GM06990 (cell line): ENCODE data around the gene APBA2.
"Not testable (repeated sequence)": the region's sequence is repeated elsewhere in the genome, so short reads cannot be mapped to it uniquely, and the experiment has no call there.

ENCODE experiments used
- DNase-seq: peaks from one replicate; pipeline ENCODE4 v3.0.0-alpha.2; 2011; ENCODE audit not compliant: insufficient read length; ENCODE audit errors: extremely low read depth
- H3K27me3 ChIP-seq: replicated peaks from 2 replicates; pipeline ENCODE4 v1.6.0; 2011; ENCODE audit warnings: low read length; ENCODE audit not compliant: control insufficient read depth, insufficient read depth
- H3K36me3 ChIP-seq: 2 replicates; pipeline ENCODE4 v1.5.1; 2011; ENCODE audit warnings: low read length; ENCODE audit not compliant: control insufficient read depth, insufficient read depth
- H3K4me3 ChIP-seq: replicated peaks from 2 replicates; pipeline ENCODE4 v1.5.1; 2011; ENCODE audit warnings: low read depth, mild to moderate bottlenecking, control low read depth, low read length
- TF ChIP-seq, protein P1 (sequence below): IDR thresholded peaks from 2 replicates; pipeline ENCODE4 v1.5.1; 2011; ENCODE audit warnings: low read length, control low read depth, mild to moderate bottlenecking, inconsistent platforms; ENCODE audit not compliant: insufficient read depth, poor library complexity, severe bottlenecking

APBA2 gene

DNA sequence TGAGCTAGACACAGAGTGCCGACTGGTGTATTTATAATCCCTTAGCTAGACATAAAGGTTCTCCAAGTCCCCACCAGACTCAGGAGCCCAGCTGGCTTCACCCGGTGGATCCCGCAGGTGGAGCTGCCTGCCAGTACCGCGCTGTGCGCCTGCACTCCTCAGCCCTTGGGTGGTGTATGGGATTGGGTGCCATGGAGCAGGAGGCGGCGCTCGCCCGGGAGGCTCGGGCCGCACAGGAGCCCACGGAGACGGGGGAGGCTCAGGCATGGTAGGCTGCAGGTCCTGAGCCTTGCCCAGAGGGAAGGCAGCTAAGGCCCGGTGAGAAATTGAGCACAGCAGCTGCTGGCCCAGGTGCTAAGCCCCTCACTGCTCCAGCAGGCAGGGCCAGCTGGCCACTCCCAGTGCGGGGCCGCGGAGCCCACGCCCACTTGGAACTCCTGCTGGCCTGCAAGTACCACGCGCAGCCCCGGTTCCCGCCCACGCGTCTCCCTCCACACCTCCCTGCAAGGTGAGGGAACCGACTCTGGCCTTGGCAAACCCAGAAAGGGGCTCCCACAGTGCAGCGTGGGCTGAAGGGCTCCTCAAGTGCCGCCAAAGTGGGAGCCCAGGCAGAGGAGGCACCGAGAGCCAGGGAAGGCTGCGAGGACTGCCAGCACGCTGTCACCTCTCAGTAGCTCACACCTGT, 274.1 kb downstream of the APBA2 start:
- H3K4me3 ChIP-seq: no peak overlapping the region
- no peak for DNase-seq
- TF ChIP-seq, protein P1, sequence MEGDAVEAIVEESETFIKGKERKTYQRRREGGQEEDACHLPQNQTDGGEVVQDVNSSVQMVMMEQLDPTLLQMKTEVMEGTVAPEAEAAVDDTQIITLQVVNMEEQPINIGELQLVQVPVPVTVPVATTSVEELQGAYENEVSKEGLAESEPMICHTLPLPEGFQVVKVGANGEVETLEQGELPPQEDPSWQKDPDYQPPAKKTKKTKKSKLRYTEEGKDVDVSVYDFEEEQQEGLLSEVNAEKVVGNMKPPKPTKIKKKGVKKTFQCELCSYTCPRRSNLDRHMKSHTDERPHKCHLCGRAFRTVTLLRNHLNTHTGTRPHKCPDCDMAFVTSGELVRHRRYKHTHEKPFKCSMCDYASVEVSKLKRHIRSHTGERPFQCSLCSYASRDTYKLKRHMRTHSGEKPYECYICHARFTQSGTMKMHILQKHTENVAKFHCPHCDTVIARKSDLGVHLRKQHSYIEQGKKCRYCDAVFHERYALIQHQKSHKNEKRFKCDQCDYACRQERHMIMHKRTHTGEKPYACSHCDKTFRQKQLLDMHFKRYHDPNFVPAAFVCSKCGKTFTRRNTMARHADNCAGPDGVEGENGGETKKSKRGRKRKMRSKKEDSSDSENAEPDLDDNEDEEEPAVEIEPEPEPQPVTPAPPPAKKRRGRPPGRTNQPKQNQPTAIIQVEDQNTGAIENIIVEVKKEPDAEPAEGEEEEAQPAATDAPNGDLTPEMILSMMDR: no peak
- H3K27me3 ChIP-seq: no peaks in the 10 kb centered on the region
- H3K36me3 ChIP-seq: no peaks in the 10 kb centered on the region

DNA sequence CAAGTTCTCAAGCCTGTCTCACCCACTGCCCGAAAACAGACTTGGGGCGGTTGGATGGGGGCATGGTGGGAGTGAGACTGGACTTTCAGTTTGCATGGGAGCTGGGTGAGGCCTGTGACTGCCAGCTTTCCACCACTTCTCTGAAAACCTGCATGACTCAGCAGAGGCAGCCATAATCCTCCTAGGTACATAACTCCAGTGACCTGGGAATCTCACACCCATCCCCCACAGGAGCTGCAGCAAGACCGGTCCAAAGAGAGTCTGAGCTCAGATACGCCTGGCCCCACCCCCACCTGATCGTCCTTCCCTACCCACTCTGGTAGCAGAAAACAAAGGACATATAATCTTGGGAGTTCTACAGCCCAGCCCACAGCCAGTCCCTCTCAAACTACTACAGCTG, 276.6 kb downstream of the APBA2 start:
- TF ChIP-seq, protein P1: no peak
- H3K4me3 ChIP-seq: no peak overlapping the region
- H3K36me3 ChIP-seq: no peaks in the 10 kb centered on the region
- no peaks in the 10 kb centered on the region for H3K27me3 ChIP-seq
- no peak for DNase-seq

GRCh38 chr15:29167122-29167521, 281.3 kb downstream of the APBA2 start:
- not testable (repeated sequence) for H3K36me3 ChIP-seq, H3K27me3 ChIP-seq, H3K4me3 ChIP-seq, DNase-seq
